NT2/D1 (cell line): ENCODE measurements around the gene SSBP2.

Source experiments
- SUZ12 ChIP-seq: IDR thresholded peaks from 2 replicates; pipeline ENCODE4 v1.6.1; 2011; ENCODE audit not compliant: insufficient read length, insufficient read depth; ENCODE audit errors: extremely low read depth
- YY1 ChIP-seq: IDR thresholded peaks from 2 replicates; pipeline ENCODE4 v1.6.1; 2011; ENCODE audit not compliant: insufficient read length, insufficient read depth
- ZNF274 ChIP-seq: IDR thresholded peaks from 2 replicates; pipeline ENCODE4 v1.6.1; 2011; ENCODE audit warnings: mild to moderate bottlenecking, low read depth, low read length

- no peak for TF ChIP-seq YY1
- no peak for TF ChIP-seq SUZ12
- no peak for TF ChIP-seq ZNF274
These were observed 39.4 kb upstream of the SSBP2 start for GRCh38 chr5:81790336-81790735.
